ENCODE results near the gene WASHC2C. TPM values are rescaled to one million over a fixed set of nuclear protein-coding genes. Genes with fewer than 3 reads are reported as not detected.
"Not testable (repeated sequence)": the region's sequence is repeated elsewhere in the genome, so short reads cannot be mapped to it uniquely, and the experiment has no call there.

WASHC2C gene
- total RNA-seq, 4 donors from 2014 or later: 32.2 to 49.7 (median 39.9) TPM

GRCh38 chr10:45771757-45772461, 44.8 kb downstream of the WASHC2C start:
- DNase-seq; intact Hi-C loops (cut with DNase I): not testable (repeated sequence)
- WGBS, 2 donors: 84 to 87% methylated on average over 5 to 6 of the region's 7 CpGs

GRCh38 chr10:45786217-45786616, 59.2 kb downstream of the WASHC2C start:
- H3K27ac ChIP-seq; DNase-seq; intact Hi-C loops (cut with DNase I); H3K4me3 ChIP-seq (replicated peaks in 1 of 3); H3K9me3 ChIP-seq; H3K4me1 ChIP-seq; H3K27me3 ChIP-seq: not testable (repeated sequence)
- peaks cover 5 to 17% of the 10 kb centered on the region in 2 donors for H3K36me3 ChIP-seq
- 60 to 100% methylated on average over 1 of the region's 1 CpG for WGBS, 2 donors

More at GRCh38 chr10:45771757-45772461, 44.8 kb downstream of the WASHC2C start:
- not testable (repeated sequence) for H3K4me1 ChIP-seq; H3K4me3 ChIP-seq (replicated peaks in 1 of 3); H3K27me3 ChIP-seq; H3K9me3 ChIP-seq; H3K27ac ChIP-seq; H3K36me3 ChIP-seq

- H3K27ac ChIP-seq; H3K9me3 ChIP-seq; intact Hi-C loops (cut with DNase I); DNase-seq; H3K4me1 ChIP-seq; H3K4me3 ChIP-seq (replicated peaks in 1 of 3); H3K27me3 ChIP-seq: not testable (repeated sequence)
- peaks cover 5 to 20% of the 10 kb centered on the region in 2 donors for H3K36me3 ChIP-seq
- 50 to 83% methylated on average over 1 to 2 of the region's 5 CpGs for WGBS, 2 donors
Measured at GRCh38 chr10:45787212-45787741, 60.2 kb downstream of the WASHC2C start.

GRCh38 chr10:45789991-45790390, 62.9 kb downstream of the WASHC2C start:
- H3K4me3 ChIP-seq (replicated peaks in 1 of 3); H3K9me3 ChIP-seq; H3K27ac ChIP-seq; H3K27me3 ChIP-seq; intact Hi-C loops (cut with DNase I); DNase-seq; H3K4me1 ChIP-seq: not testable (repeated sequence)
- peaks cover 5 to 18% of the 10 kb centered on the region in 2 donors for H3K36me3 ChIP-seq
- 95% methylated on average over 8 of the region's 8 CpGs for WGBS, 2 donors

DNA sequence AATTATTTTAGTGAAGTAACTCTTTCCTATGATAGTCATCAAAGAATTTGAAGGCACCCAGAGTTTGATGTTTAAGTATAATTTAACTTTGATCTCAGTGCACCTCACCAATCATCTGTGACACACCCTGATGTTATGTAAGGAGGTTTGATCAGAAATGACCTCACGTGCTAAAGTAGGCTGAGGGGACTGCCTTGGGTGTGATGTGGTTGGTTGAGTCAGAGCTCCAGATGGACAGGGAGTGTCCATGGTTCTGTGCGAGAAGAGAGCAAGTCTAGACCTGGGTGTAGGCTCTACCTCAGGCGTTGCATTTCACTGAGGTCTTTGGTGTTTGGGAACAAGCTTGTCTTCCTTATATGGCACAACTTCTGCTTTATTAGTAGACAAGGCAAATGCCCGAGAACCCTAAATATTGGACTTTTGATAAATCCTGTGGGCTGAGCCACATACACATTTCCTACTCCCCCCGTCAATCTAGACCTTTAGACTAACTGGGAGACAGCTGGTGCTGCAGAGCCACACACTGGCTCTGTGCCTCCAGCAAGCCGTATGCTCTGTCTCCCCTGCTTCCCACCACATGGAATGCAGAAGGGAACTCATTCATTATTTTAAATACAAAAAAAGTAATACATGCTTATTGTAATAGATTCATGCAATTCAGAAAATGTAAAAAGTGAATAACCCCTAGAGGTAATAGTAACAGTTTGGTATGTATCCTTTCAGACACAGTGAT, 63.8 kb downstream of the WASHC2C start:
- peaks cover 5 to 14% of the 10 kb centered on the region in 2 donors for H3K36me3 ChIP-seq
- DNase-seq; H3K27ac ChIP-seq; H3K4me1 ChIP-seq; H3K27me3 ChIP-seq; intact Hi-C loops (cut with DNase I); H3K9me3 ChIP-seq; H3K4me3 ChIP-seq (replicated peaks in 1 of 3): not testable (repeated sequence)
- 92% methylated on average over 4 to 5 of the region's 6 CpGs for WGBS, 2 donors

DNA sequence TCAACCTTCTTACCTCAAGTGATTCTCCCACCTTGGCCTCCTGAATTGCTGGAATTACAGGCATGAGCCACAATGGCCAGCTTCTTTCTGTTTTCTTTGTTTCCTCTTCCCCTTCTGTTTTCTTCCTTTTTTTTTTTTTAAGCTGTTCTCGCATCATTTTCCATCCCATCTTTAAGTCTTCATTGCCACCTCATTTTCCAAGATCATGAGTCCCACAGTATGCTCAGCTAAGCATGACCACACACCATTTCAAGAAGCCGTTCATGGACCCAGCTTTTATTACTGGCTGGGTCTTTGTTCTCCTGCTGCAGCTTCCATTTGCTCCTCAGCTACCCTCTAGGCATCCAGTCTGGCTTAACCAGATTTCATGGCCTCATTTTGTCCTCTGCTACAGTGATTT, 67.7 kb downstream of the WASHC2C start:
- intact Hi-C loops (cut with DNase I); H3K27me3 ChIP-seq; DNase-seq; H3K27ac ChIP-seq; H3K4me1 ChIP-seq; H3K36me3 ChIP-seq; H3K9me3 ChIP-seq; H3K4me3 ChIP-seq (replicated peaks in 1 of 3): not testable (repeated sequence)
- 36 to 80% methylated on average over 2 of the region's 2 CpGs for WGBS, 2 donors

DNA sequence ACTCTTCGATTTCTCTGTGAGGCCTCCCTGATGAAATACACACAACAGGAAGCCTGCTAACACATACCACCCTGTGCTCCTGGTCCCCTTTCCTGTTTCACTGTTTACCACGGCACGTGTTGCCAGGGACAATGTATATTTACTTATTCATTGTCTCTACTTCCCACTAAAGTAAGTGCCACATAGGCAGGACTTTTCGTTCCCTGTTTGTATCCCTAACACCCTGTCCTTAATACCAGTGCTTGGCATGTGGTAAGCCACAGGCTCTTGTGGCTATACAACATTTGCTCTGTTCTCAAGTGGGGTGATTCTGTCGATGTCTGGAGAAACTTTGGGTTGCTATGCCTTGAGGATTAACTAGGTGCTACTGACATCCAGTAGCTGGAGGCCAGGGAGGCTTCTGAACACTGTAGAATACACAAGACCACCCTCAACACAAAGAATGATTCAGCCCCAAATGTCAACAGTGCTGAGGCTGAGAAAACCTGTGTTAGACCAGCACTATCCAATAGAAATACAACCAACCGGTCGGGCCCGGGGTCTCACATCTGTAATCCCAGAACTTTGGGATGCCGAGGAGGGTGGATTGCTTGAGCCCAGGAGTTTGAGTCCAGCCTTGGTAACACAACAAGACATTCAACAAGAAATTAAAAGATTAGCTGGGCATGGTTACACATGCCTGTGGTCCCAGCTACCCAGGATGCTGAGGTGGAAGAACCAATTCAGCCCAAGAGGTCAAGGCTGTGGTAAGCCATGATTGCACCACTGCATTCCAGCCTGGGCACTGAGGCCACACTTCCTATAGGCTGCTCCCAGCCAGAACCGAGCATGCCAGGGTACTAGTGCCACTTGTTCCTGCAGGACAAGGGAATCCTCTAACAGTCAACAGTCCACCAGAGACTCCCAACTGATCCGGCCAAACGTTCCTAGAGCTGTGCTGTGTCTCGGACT, 76.3 kb downstream of the WASHC2C start:
- H3K4me3 ChIP-seq (replicated peaks in 1 of 3); H3K36me3 ChIP-seq; H3K27me3 ChIP-seq; intact Hi-C loops (cut with DNase I); H3K27ac ChIP-seq; DNase-seq; H3K9me3 ChIP-seq; H3K4me1 ChIP-seq: not testable (repeated sequence)
- WGBS, 2 donors: 66 to 69% methylated on average over 12 of the region's 13 CpGs

DNA sequence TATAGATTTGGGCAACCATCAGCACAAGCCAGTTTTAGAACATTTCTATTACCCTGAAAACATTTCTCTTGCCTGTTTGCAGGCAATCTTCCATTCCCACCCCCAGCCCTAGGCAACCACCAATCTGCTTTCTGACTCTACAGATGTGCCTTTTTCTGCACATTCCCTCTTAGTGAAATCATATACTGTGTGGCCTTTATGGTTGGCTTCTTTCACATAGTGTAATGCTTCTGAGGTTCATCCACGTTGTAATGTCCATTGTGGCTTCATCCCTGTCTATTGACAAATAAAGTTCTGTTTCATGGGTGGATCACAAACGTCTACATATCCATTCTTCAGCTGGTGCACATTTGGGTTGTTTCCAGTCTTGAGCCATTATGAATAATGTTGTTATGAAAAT, 77.9 kb downstream of the WASHC2C start:
- intact Hi-C loops (cut with DNase I); H3K27ac ChIP-seq; H3K27me3 ChIP-seq; H3K4me1 ChIP-seq; DNase-seq; H3K9me3 ChIP-seq; H3K36me3 ChIP-seq; H3K4me3 ChIP-seq (replicated peaks in 1 of 3): not testable (repeated sequence)
- 63 to 72% methylated on average over 2 of the region's 2 CpGs for WGBS, 2 donors
